SU-DHL-6 (cell line): ENCODE data around the gene WWOX.
"Not testable (repeated sequence)": the region's sequence is repeated elsewhere in the genome, so short reads cannot be mapped to it uniquely, and the experiment has no call there.

Experiments used
- H2AFZ ChIP-seq: fragments of 200-600 bp; sonication (generic); 2 replicates; pipeline ENCODE4 v1.6.1; 2014; ENCODE audit warnings: low read depth, mild to moderate bottlenecking, moderate library complexity, mixed read lengths, antibody characterized with exemption, low read length; ENCODE audit not compliant: severe bottlenecking
- H3F3A ChIP-seq: fragments of 200-600 bp; shearing (Covaris generic); 2 replicates; pipeline ENCODE4 v1.6.0; 2016; ENCODE audit warnings: antibody characterized with exemption, mild to moderate bottlenecking; ENCODE audit not compliant: insufficient read depth
- H3K27ac ChIP-seq: fragments of 200-600 bp; sonication (generic); 2 replicates; pipeline ENCODE4 v1.5.1; 2016; ENCODE audit warnings: low read depth, mild to moderate bottlenecking, low read length, moderate library complexity, mixed read lengths
- H3K27me3 ChIP-seq: fragments of 200-600 bp; sonication (generic), shearing (Covaris generic); 2 replicates; pipeline ENCODE4 v1.6.0; 2014; ENCODE audit warnings: mild to moderate bottlenecking, low read length
- H3K36me3 ChIP-seq: fragments of 200-600 bp; sonication (generic); 2 replicates; pipeline ENCODE4 v1.6.1; 2014; ENCODE audit warnings: mild to moderate bottlenecking, low read length, mixed read lengths
- H3K4me2 ChIP-seq: fragments of 300-600, 200-600 bp; shearing (Covaris generic), sonication (generic); 2 replicates; pipeline ENCODE4 v1.6.0; 2014; ENCODE audit warnings: low read length, low read depth, mild to moderate bottlenecking; ENCODE audit not compliant: poor library complexity, severe bottlenecking
- H3K4me3 ChIP-seq: fragments of 200-600 bp; sonication (generic); 2 replicates; pipeline ENCODE4 v1.5.1; 2014; ENCODE audit warnings: antibody characterized with exemption, low read length, mild to moderate bottlenecking, mixed read lengths; ENCODE audit not compliant: insufficient read depth, poor library complexity, severe bottlenecking
- H3K79me2 ChIP-seq: fragments of 200-600 bp; sonication (generic); 2 replicates; pipeline ENCODE4 v1.6.1; 2014; ENCODE audit warnings: mild to moderate bottlenecking, low read length, moderate library complexity; ENCODE audit not compliant: insufficient read depth
- H3K9ac ChIP-seq: fragments of 200-600 bp; sonication (generic); 2 replicates; pipeline ENCODE4 v1.7.0; 2014; ENCODE audit warnings: mild to moderate bottlenecking, low read length
- H3K9me2 ChIP-seq: fragments of 200-600 bp; sonication (generic); replicated peaks from 2 replicates; pipeline ENCODE4 v1.6.1; 2014; ENCODE audit warnings: low read length; ENCODE audit not compliant: insufficient read depth
- H3K9me3 ChIP-seq: fragments of 200-600 bp; sonication (generic); 2 replicates; pipeline ENCODE4 v1.6.1; 2014; ENCODE audit warnings: low read length, mixed read lengths; ENCODE audit not compliant: insufficient read depth
- H4K20me1 ChIP-seq: fragments of 200-600 bp; sonication (generic); 2 replicates; pipeline ENCODE4 v1.6.1; 2014; ENCODE audit warnings: low read depth, mild to moderate bottlenecking, antibody characterized with exemption, low read length, moderate library complexity, mixed read lengths
- CTCF ChIP-seq: fragments of 200-600 bp; sonication (generic); IDR thresholded peaks from one replicate; pipeline ENCODE4 v1.5.1; 2017; ENCODE audit warnings: antibody characterized with exemption, mild to moderate bottlenecking, low read length, moderate library complexity; ENCODE audit not compliant: insufficient read depth, poor library complexity, severe bottlenecking
- EZH2phosphoT487 ChIP-seq: fragments of 200-600 bp; sonication (generic), shearing (Covaris generic); conservative IDR thresholded peaks from 2 replicates; pipeline ENCODE4 v1.6.1; 2018; ENCODE audit warnings: mild to moderate bottlenecking, antibody characterized with exemption, low read length, moderate library complexity, mixed read lengths

WWOX gene

GRCh38 chr16:78689028-78689427 lies 589.6 kb downstream of the WWOX start:
- Histone ChIP-seq H3K27me3 (no peaks in the 10 kb centered on the region), H3K4me2 (no peak overlapping the region), H3K9ac (no peak overlapping the region), H3K9me2 (no peaks in the 10 kb centered on the region), H3K79me2 (no peaks in the 10 kb centered on the region), H2AFZ (no peak overlapping the region), H3F3A (no peaks in the 10 kb centered on the region), H3K9me3 (no peaks in the 10 kb centered on the region), H3K4me3 (no peak overlapping the region), H3K27ac (no peak overlapping the region), H4K20me1 (no peaks in the 10 kb centered on the region), H3K36me3 (no peaks in the 10 kb centered on the region)
- no peak for TF ChIP-seq CTCF
- TF ChIP-seq EZH2phosphoT487: no peak

- no peaks in the 10 kb centered on the region for H3F3A ChIP-seq
- H3K4me3 ChIP-seq: no peak overlapping the region
- TF ChIP-seq CTCF: no peak
- no peak for TF ChIP-seq EZH2phosphoT487
- H3K36me3 ChIP-seq: no peaks in the 10 kb centered on the region
- H3K9ac ChIP-seq: no peak overlapping the region
- H3K4me2 ChIP-seq: no peak overlapping the region
- H2AFZ ChIP-seq: no peak overlapping the region
- H4K20me1 ChIP-seq: no peaks in the 10 kb centered on the region
- H3K79me2 ChIP-seq: no peaks in the 10 kb centered on the region
- no peaks in the 10 kb centered on the region for H3K27me3 ChIP-seq
- no peak overlapping the region for H3K27ac ChIP-seq
- H3K9me3 ChIP-seq: no peaks in the 10 kb centered on the region
- H3K9me2 ChIP-seq: no peaks in the 10 kb centered on the region
Measured at GRCh38 chr16:78689536-78689935, 590.1 kb downstream of the WWOX start.

- Histone ChIP-seq H3K9me2 (no peaks in the 10 kb centered on the region), H3K27ac (no peak overlapping the region), H4K20me1 (no peaks in the 10 kb centered on the region), H3K4me3 (no peak overlapping the region), H3K4me2 (no peak overlapping the region), H3K9ac (no peak overlapping the region), H3K79me2 (no peaks in the 10 kb centered on the region), H3K27me3 (no peaks in the 10 kb centered on the region), H2AFZ (no peak overlapping the region), H3F3A (no peaks in the 10 kb centered on the region), H3K9me3 (no peaks in the 10 kb centered on the region), H3K36me3 (no peaks in the 10 kb centered on the region)
- no peak for TF ChIP-seq CTCF
- no peak for TF ChIP-seq EZH2phosphoT487
Measured at GRCh38 chr16:78690510-78690909, 591.1 kb downstream of the WWOX start.

GRCh38 chr16:78691746-78692145 lies 592.3 kb downstream of the WWOX start:
- H3K27me3 ChIP-seq, H3K27ac ChIP-seq, H3K9ac ChIP-seq, H3K4me2 ChIP-seq, H3F3A ChIP-seq, H2AFZ ChIP-seq, H3K9me2 ChIP-seq, H3K79me2 ChIP-seq, H3K9me3 ChIP-seq, H3K4me3 ChIP-seq, H4K20me1 ChIP-seq, H3K36me3 ChIP-seq: not testable (repeated sequence)
